Measurements from ENCODE around the gene TICAM1. TPM values are rescaled to one million over a fixed set of nuclear protein-coding genes. Genes with fewer than 3 reads are reported as not detected.
"Not testable (repeated sequence)": the region's sequence is repeated elsewhere in the genome, so short reads cannot be mapped to it uniquely, and the experiment has no call there.

Gene TICAM1
- total RNA-seq, 5 donors from 2014 or later (not counting 1 experiment from before 2014, with no cell fraction given), result 12.8 to 20.3 (median 16.8) TPM

GRCh38 chr19:4847190-4847973 is 15.9 kb upstream of the TICAM1 start:
- H3K4me1 ChIP-seq (ENCODE audit: control insufficient read depth in 1 of 2, extremely low read depth in 1 of 2, insufficient read depth in 2 of 2, low read length in 2 of 2), result peaks cover 0 to 3% of the 10 kb centered on the region in 2 experiments
- Mint-ChIP-seq H3K27ac (no peak overlapping the region), H3K4me3 (no peak overlapping the region), H3K9me3 (no peaks in the 10 kb centered on the region), H3K4me1 (peaks cover 0 to 3% (median 0%) of the 10 kb centered on the region in 3 donors), H3K36me3 (peaks cover 8% of the 10 kb centered on the region), H3K27me3 (no peaks in the 10 kb centered on the region)
- POLR2A ChIA-PET, result no interaction called here
- ATAC-seq (replicated peaks in 1 of 4) (no peak), DNase-seq (no peak)
- H3K27ac ChIP-seq (ENCODE audit: low read length), result no peak overlapping the region
- no peaks in the 10 kb centered on the region for H3K9me3 ChIP-seq
- WGBS (ENCODE audit: insufficient coverage), result 96% methylated on average over 12 of the region's 23 CpGs
- no peaks in the 10 kb centered on the region for H3K27me3 ChIP-seq (replicated peaks in 1 of 2; ENCODE audit: control insufficient read depth in 2 of 2, extremely low read depth in 1 of 2, insufficient read depth in 2 of 2, low read length in 1 of 2)
- CTCF ChIA-PET, result interaction anchor here in 1 of 2 donors (0.6 kb wide), 1 partner anchor 27 kb away, joined by 4 read pairs; no protein-coding TSS in a partner anchor
- H3K4me3 ChIP-seq (ENCODE audit: control insufficient read depth in 1 of 2, extremely low read depth in 1 of 2, low read length in 1 of 2), result no peak overlapping the region
- peaks cover 15 to 17% of the 10 kb centered on the region in 2 donors for H3K36me3 ChIP-seq (ENCODE audit: control insufficient read depth in 2 of 2, extremely low read depth in 1 of 2, insufficient read depth in 1 of 2, low read length in 1 of 2)

GRCh38 chr19:4845975-4846374 is 14.5 kb upstream of the TICAM1 start:
- H3K9me3 Mint-ChIP-seq; ATAC-seq (replicated peaks in 1 of 4); DNase-seq; H3K4me1 ChIP-seq (ENCODE audit: control insufficient read depth in 1 of 2, extremely low read depth in 1 of 2, insufficient read depth in 2 of 2, low read length in 2 of 2); H3K4me1 Mint-ChIP-seq; H3K27me3 ChIP-seq (replicated peaks in 1 of 2; ENCODE audit: control insufficient read depth in 2 of 2, extremely low read depth in 1 of 2, insufficient read depth in 2 of 2, low read length in 1 of 2); H3K27me3 Mint-ChIP-seq; H3K9me3 ChIP-seq; CTCF ChIA-PET; H3K27ac Mint-ChIP-seq; H3K4me3 Mint-ChIP-seq; H3K36me3 Mint-ChIP-seq; H3K4me3 ChIP-seq (ENCODE audit: control insufficient read depth in 1 of 2, extremely low read depth in 1 of 2, low read length in 1 of 2); H3K27ac ChIP-seq (ENCODE audit: low read length): not testable (repeated sequence)
- POLR2A ChIA-PET, result interaction anchor here in 1 of 2 donors (0.7 kb wide), 1 partner anchor 424 kb away, joined by 6 read pairs; no protein-coding TSS in a partner anchor
- WGBS (ENCODE audit: insufficient coverage), result 100% methylated on average over 3 of the region's 9 CpGs
- peaks cover 15 to 17% of the 10 kb centered on the region in 2 donors for H3K36me3 ChIP-seq (ENCODE audit: control insufficient read depth in 2 of 2, extremely low read depth in 1 of 2, insufficient read depth in 1 of 2, low read length in 1 of 2)

- H3K27ac Mint-ChIP-seq, result no peak overlapping the region
- ATAC-seq (replicated peaks in 1 of 4) (no peak), DNase-seq (no peak)
- H3K9me3 Mint-ChIP-seq, result no peaks in the 10 kb centered on the region
- no peak overlapping the region for H3K4me3 Mint-ChIP-seq
- CTCF ChIA-PET, result interaction anchor here in 1 of 2 donors (0.9 kb wide), 1 partner anchor 11 kb away, joined by 3 read pairs; no protein-coding TSS in a partner anchor
- Histone ChIP-seq H3K9me3 (no peaks in the 10 kb centered on the region), H3K27ac (ENCODE audit: low read length) (no peak overlapping the region), H3K27me3 (replicated peaks in 1 of 2; ENCODE audit: control insufficient read depth in 2 of 2, extremely low read depth in 1 of 2, insufficient read depth in 2 of 2, low read length in 1 of 2) (no peaks in the 10 kb centered on the region), H3K4me1 (ENCODE audit: control insufficient read depth in 1 of 2, extremely low read depth in 1 of 2, insufficient read depth in 2 of 2, low read length in 2 of 2) (peaks cover 0 to 12% of the 10 kb centered on the region in 2 experiments), H3K36me3 (ENCODE audit: control insufficient read depth in 2 of 2, extremely low read depth in 1 of 2, insufficient read depth in 1 of 2, low read length in 1 of 2) (peaks cover 13 to 15% of the 10 kb centered on the region in 2 donors), H3K4me3 (ENCODE audit: control insufficient read depth in 1 of 2, extremely low read depth in 1 of 2, low read length in 1 of 2) (no peak overlapping the region)
- H3K36me3 Mint-ChIP-seq, result peaks cover 10% of the 10 kb centered on the region
- H3K4me1 Mint-ChIP-seq, result peaks cover 0 to 13% (median 7%) of the 10 kb centered on the region in 3 donors
- no peaks in the 10 kb centered on the region for H3K27me3 Mint-ChIP-seq
- POLR2A ChIA-PET, result no interaction called here
- 93% methylated on average over 4 of the region's 10 CpGs for WGBS (ENCODE audit: insufficient coverage)
Measured at GRCh38 chr19:4844348-4845179, 13.1 kb upstream of the TICAM1 start.

GRCh38 chr19:4843647-4843965 is 12.1 kb upstream of the TICAM1 start:
- no peak for DNase-seq
- POLR2A ChIA-PET, result no interaction called here
- 97% methylated on average over 4 of the region's 6 CpGs for WGBS (ENCODE audit: insufficient coverage)
- CTCF ChIA-PET, result no interaction called here
- Histone ChIP-seq H3K27ac (ENCODE audit: low read length) (no peak overlapping the region), H3K4me1 (ENCODE audit: control insufficient read depth in 1 of 2, extremely low read depth in 1 of 2, insufficient read depth in 2 of 2, low read length in 2 of 2) (peaks cover 0 to 12% of the 10 kb centered on the region in 2 experiments), H3K4me3 (ENCODE audit: control insufficient read depth in 1 of 2, extremely low read depth in 1 of 2, low read length in 1 of 2) (no peak overlapping the region), H3K27me3 (replicated peaks in 1 of 2; ENCODE audit: control insufficient read depth in 2 of 2, extremely low read depth in 1 of 2, insufficient read depth in 2 of 2, low read length in 1 of 2) (no peaks in the 10 kb centered on the region), H3K9me3 (no peaks in the 10 kb centered on the region), H3K36me3 (ENCODE audit: control insufficient read depth in 2 of 2, extremely low read depth in 1 of 2, insufficient read depth in 1 of 2, low read length in 1 of 2) (peaks cover 13 to 15% of the 10 kb centered on the region in 2 donors)
- Mint-ChIP-seq H3K36me3 (peaks cover 15% of the 10 kb centered on the region), H3K4me3 (no peak overlapping the region), H3K27ac (no peak overlapping the region), H3K9me3 (no peaks in the 10 kb centered on the region), H3K4me1 (peaks cover 0 to 13% (median 7%) of the 10 kb centered on the region in 3 donors), H3K27me3 (no peaks in the 10 kb centered on the region)
- no peak for ATAC-seq (replicated peaks in 1 of 4)

- Histone ChIP-seq H3K27me3 (replicated peaks in 1 of 2; ENCODE audit: control insufficient read depth in 2 of 2, extremely low read depth in 1 of 2, insufficient read depth in 2 of 2, low read length in 1 of 2) (no peaks in the 10 kb centered on the region), H3K36me3 (ENCODE audit: control insufficient read depth in 2 of 2, extremely low read depth in 1 of 2, insufficient read depth in 1 of 2, low read length in 1 of 2) (peaks cover 2 to 4% of the 10 kb centered on the region in 2 donors), H3K4me1 (ENCODE audit: control insufficient read depth in 1 of 2, extremely low read depth in 1 of 2, insufficient read depth in 2 of 2, low read length in 2 of 2) (peaks cover 0 to 12% of the 10 kb centered on the region in 2 experiments), H3K9me3 (no peaks in the 10 kb centered on the region), H3K27ac (ENCODE audit: low read length) (no peak overlapping the region), H3K4me3 (ENCODE audit: control insufficient read depth in 1 of 2, extremely low read depth in 1 of 2, low read length in 1 of 2) (no peak overlapping the region)
- Mint-ChIP-seq H3K27me3 (no peaks in the 10 kb centered on the region), H3K9me3 (no peaks in the 10 kb centered on the region), H3K4me3 (no peak overlapping the region), H3K36me3 (peaks cover 14% of the 10 kb centered on the region), H3K27ac (peak overlapping the region in 1 of 2 donors; percentile 63), H3K4me1 (peaks cover 0 to 13% (median 7%) of the 10 kb centered on the region in 3 donors)
- no peak for DNase-seq
- WGBS (ENCODE audit: insufficient coverage), result 95% methylated on average over 8 of the region's 17 CpGs
- ATAC-seq (replicated peaks in 1 of 4), result no peak
- POLR2A ChIA-PET, result no interaction called here
- CTCF ChIA-PET, result no interaction called here
Measured at GRCh38 chr19:4839192-4839591, 7.7 kb upstream of the TICAM1 start.

- peak overlapping the region; percentile 65 to 66 for H3K27ac Mint-ChIP-seq
Measured at GRCh38 chr19:4832776-4833175, 1.3 kb upstream of the TICAM1 start.

More at GRCh38 chr19:4832776-4833175, 1.3 kb upstream of the TICAM1 start:
- no peaks in the 10 kb centered on the region for H3K9me3 Mint-ChIP-seq
- WGBS (ENCODE audit: insufficient coverage), result no CpG with 5 or more reads among the region's 5 CpGs
- peaks cover 6 to 30% of the 10 kb centered on the region in 2 experiments for H3K4me1 ChIP-seq (ENCODE audit: control insufficient read depth in 1 of 2, extremely low read depth in 1 of 2, insufficient read depth in 2 of 2, low read length in 2 of 2)
- DNase-seq, result no peak
- H3K4me1 Mint-ChIP-seq, result peaks cover 24 to 27% (median 26%) of the 10 kb centered on the region in 3 donors
- H3K9me3 ChIP-seq, result no peaks in the 10 kb centered on the region
- H3K27me3 Mint-ChIP-seq, result no peaks in the 10 kb centered on the region
- CTCF ChIA-PET, result interaction anchor here in 1 of 2 donors (0.6 kb wide), 1 partner anchor 39 kb away, joined by 3 read pairs; no protein-coding TSS in a partner anchor
- POLR2A ChIA-PET, result no interaction called here
- H3K27ac ChIP-seq (ENCODE audit: low read length), result no peak overlapping the region
- H3K36me3 Mint-ChIP-seq, result no peaks in the 10 kb centered on the region
- H3K36me3 ChIP-seq (ENCODE audit: control insufficient read depth in 2 of 2, extremely low read depth in 1 of 2, insufficient read depth in 1 of 2, low read length in 1 of 2), result no peaks in the 10 kb centered on the region
- H3K27me3 ChIP-seq (replicated peaks in 1 of 2; ENCODE audit: control insufficient read depth in 2 of 2, extremely low read depth in 1 of 2, insufficient read depth in 2 of 2, low read length in 1 of 2), result no peaks in the 10 kb centered on the region
- no peak overlapping the region for H3K4me3 ChIP-seq (ENCODE audit: control insufficient read depth in 1 of 2, extremely low read depth in 1 of 2, low read length in 1 of 2)
- no peak for ATAC-seq (replicated peaks in 1 of 4)
- H3K4me3 Mint-ChIP-seq, result peak overlapping the region; percentile 70 to 95 (median 87)
